GM23338 (cell line): ENCODE measurements around the gene ENPP5. TPM values are rescaled to one million over a fixed set of nuclear protein-coding genes. Genes with fewer than 3 reads are reported as not detected.

Experiments
- ATAC-seq: fragments of 200-7000 bp; cut with Tn5 transposase; 3 replicates; pipeline ENCODE4 v1.9.1; 2020
- DNase-seq: peaks from one replicate; pipeline ENCODE4 v3.0.0-alpha.2; 2015; ENCODE audit warnings: low spot score
- H2AFZ ChIP-seq: fragments of 200-600 bp; sonication (generic); 2 replicates; pipeline ENCODE4 v1.8.0; 2016; ENCODE audit warnings: antibody characterized with exemption, mild to moderate bottlenecking, moderate library complexity
- H3F3A ChIP-seq: fragments of 200-600 bp; sonication (generic); replicated peaks from 2 replicates; pipeline ENCODE4 v1.8.0; 2017; ENCODE audit warnings: antibody characterized with exemption, mixed run types, low read depth
- H3K27ac ChIP-seq: fragments of 200-600 bp; sonication (generic); 2 replicates; pipeline ENCODE4 v1.6.1; 2016; ENCODE audit warnings: low read depth
- H3K27me3 ChIP-seq: fragments of 200-600 bp; sonication (generic); 2 replicates; pipeline ENCODE4 v1.8.0; 2016; ENCODE audit warnings: mild to moderate bottlenecking, mixed run types, moderate library complexity; ENCODE audit not compliant: insufficient read depth
- H3K36me3 ChIP-seq: fragments of 200-600 bp; sonication (generic); 2 replicates; pipeline ENCODE4 v1.8.0; 2016; ENCODE audit warnings: mild to moderate bottlenecking; ENCODE audit not compliant: insufficient read depth
- H3K4me1 ChIP-seq: fragments of 200-600 bp; sonication (generic); 2 replicates; pipeline ENCODE4 v1.8.0; 2016; ENCODE audit warnings: mild to moderate bottlenecking, moderate library complexity; ENCODE audit not compliant: insufficient read depth
- H3K4me2 ChIP-seq: fragments of 200-600 bp; sonication (generic); 2 replicates; pipeline ENCODE4 v1.7.1; 2017; ENCODE audit warnings: mixed run types
- H3K4me3 ChIP-seq: fragments of 200-600 bp; sonication (generic); 2 replicates; pipeline ENCODE4 v1.6.1; 2016; ENCODE audit warnings: mixed run types
- H3K79me2 ChIP-seq: fragments of 200-600 bp; sonication (generic); replicated peaks from 2 replicates; pipeline ENCODE4 v1.8.0; 2017; ENCODE audit warnings: mild to moderate bottlenecking; ENCODE audit not compliant: insufficient read depth
- H3K9me2 ChIP-seq: fragments of 200-600 bp; sonication (generic); 2 replicates; pipeline ENCODE4 v1.8.0; 2017; ENCODE audit not compliant: insufficient read depth
- H4K20me1 ChIP-seq: fragments of 200-600 bp; sonication (generic); replicated peaks from 2 replicates; pipeline ENCODE4 v1.8.0; 2017; ENCODE audit warnings: mild to moderate bottlenecking; ENCODE audit not compliant: insufficient read depth
- H3K27ac Mint-ChIP-seq: 2 replicates; pipeline ENCODE4 v1.8.0; 2020; ENCODE audit warnings: inconsistent platforms, mild to moderate bottlenecking, moderate library complexity, mixed read lengths
- H3K27me3 Mint-ChIP-seq: 3 replicates; pipeline ENCODE4 v1.8.0; 2022; ENCODE audit warnings: low read depth, mild to moderate bottlenecking, moderate library complexity, mixed read lengths, inconsistent platforms; ENCODE audit not compliant: insufficient read depth, poor library complexity
- H3K36me3 Mint-ChIP-seq: 3 replicates; pipeline ENCODE4 v1.8.0; 2021; ENCODE audit warnings: low read depth, mild to moderate bottlenecking, inconsistent platforms, moderate library complexity, mixed read lengths
- H3K4me1 Mint-ChIP-seq: 3 replicates; pipeline ENCODE4 v1.8.0; 2020; ENCODE audit warnings: mild to moderate bottlenecking, inconsistent platforms, mixed read lengths
- H3K4me3 Mint-ChIP-seq: 3 replicates; pipeline ENCODE4 v1.8.0; 2021; ENCODE audit warnings: moderate library complexity, mild to moderate bottlenecking, inconsistent platforms, mixed read lengths
- H3K9me3 Mint-ChIP-seq: 3 replicates; pipeline ENCODE4 v1.8.0; 2020; ENCODE audit warnings: moderate library complexity, mild to moderate bottlenecking, inconsistent platforms, mixed read lengths
- CREB1 ChIP-seq: fragments of 250-450 bp; sonication (Bioruptor Pico); IDR thresholded peaks from 2 replicates; pipeline ENCODE4 v1.5.0; 2020; ENCODE audit warnings: low read depth, mild to moderate bottlenecking, moderate library complexity
- ETS1 ChIP-seq: IDR thresholded peaks from 2 replicates; pipeline ENCODE4 v1.6.1; 2016; ENCODE audit warnings: antibody characterized with exemption
- EZH2 ChIP-seq: fragments of 200-600 bp; sonication (generic); IDR thresholded peaks from one replicate; pipeline ENCODE4 v1.8.0; 2017; ENCODE audit warnings: antibody characterized with exemption, mild to moderate bottlenecking, low read depth; ENCODE audit not compliant: unreplicated experiment
- EZH2phosphoT487 ChIP-seq: fragments of 200-600 bp; sonication (generic); IDR thresholded peaks from one replicate; pipeline ENCODE4 v1.8.1; 2018; ENCODE audit warnings: antibody characterized with exemption; ENCODE audit not compliant: unreplicated experiment
- JUNB ChIP-seq: IDR thresholded peaks from one replicate; pipeline ENCODE4 v1.6.1; 2016; ENCODE audit warnings: antibody characterized with exemption; ENCODE audit not compliant: unreplicated experiment
- NANOG ChIP-seq: IDR thresholded peaks from 2 replicates; pipeline ENCODE4 v1.6.1; 2016; ENCODE audit warnings: antibody characterized with exemption, borderline replicate concordance
- POLR2AphosphoS5 ChIP-seq: IDR thresholded peaks from 2 replicates; pipeline ENCODE4 v1.6.1; 2016; ENCODE audit warnings: antibody characterized with exemption, low read depth
- STAT1 ChIP-seq: IDR thresholded peaks from one replicate; pipeline ENCODE4 v1.6.1; 2016; ENCODE audit warnings: antibody characterized with exemption; ENCODE audit not compliant: unreplicated experiment
- ZNF114 ChIP-seq: fragments of 250-450 bp; sonication (Bioruptor Pico); IDR thresholded peaks from 2 replicates; pipeline ENCODE4 v1.5.0; 2020; ENCODE audit warnings: mild to moderate bottlenecking, moderate library complexity
- ZNF331 ChIP-seq: fragments of 250-450 bp; sonication (Bioruptor Pico); IDR thresholded peaks from 2 replicates; pipeline ENCODE4 v1.5.0; 2020; ENCODE audit warnings: low read depth, mild to moderate bottlenecking, moderate library complexity
- ZNF462 ChIP-seq: fragments of 250-450 bp; sonication (Bioruptor Pico); IDR thresholded peaks from 2 replicates; pipeline ENCODE4 v1.5.0; 2020; ENCODE audit warnings: mild to moderate bottlenecking, moderate library complexity
- polyA plus RNA-seq: library from polyadenylated mRNA; unstranded; fragments of >200 nt; fragmentation: Nextera tagmentation; extraction: Ambion mirVana; gene quantifications from 2 replicates; pipeline ENCODE4 v1.2.1, GENCODE V29; 2016
- total RNA-seq: library from RNA; depleted of rRNA; stranded (reverse); fragments of >200 nt; shearing (Covaris generic); gene quantifications from 2 replicates; pipeline ENCODE4 v1.2.3, GENCODE V29; 2014
- TF ChIP-seq, protein P1 (sequence below), 2 experiments: fragments of 200-600 bp in 1 of 2; sonication (generic) in 1 of 2; conservative IDR thresholded peaks; 2 replicates each; pipeline versions ENCODE4 v1.5.1 to v1.6.1; 2016 to 2017; ENCODE audit warnings: antibody characterized with exemption in 2 of 2, low read depth in 2 of 2, mild to moderate bottlenecking in 2 of 2, moderate library complexity in 1 of 2
- TF ChIP-seq, protein P2 (sequence below): IDR thresholded peaks from one replicate; pipeline ENCODE4 v1.6.1; 2018; ENCODE audit warnings: antibody characterized with exemption; ENCODE audit not compliant: unreplicated experiment

Gene ENPP5
- total and polyA plus RNA-seq, 2 experiments from 2014 or later: 8.5 to 13.0 TPM

DNA sequence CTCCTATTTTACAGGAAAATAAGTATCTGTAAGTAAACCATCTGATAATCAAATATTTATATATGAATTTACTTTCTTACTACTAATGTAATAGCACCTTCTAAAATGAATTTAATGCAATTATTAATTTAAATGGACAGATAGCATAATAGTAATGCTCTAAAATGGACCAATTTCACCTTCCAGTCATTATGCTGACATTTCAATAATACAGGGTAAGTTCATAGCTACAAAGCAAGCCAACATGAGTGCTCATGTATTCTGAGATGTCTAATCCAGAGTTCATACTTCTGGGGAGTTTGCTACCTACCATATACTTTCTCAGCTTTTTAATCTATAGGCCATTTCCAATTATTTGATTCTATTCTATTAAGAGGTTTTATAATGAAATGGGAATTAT, 11.6 kb downstream of the ENPP5 start:
- Histone ChIP-seq H3K4me2 (no peak overlapping the region), H3K9me2 (no peaks in the 10 kb centered on the region), H3K4me3 (no peak overlapping the region), H4K20me1 (no peaks in the 10 kb centered on the region), H3K4me1 (peaks cover 16% of the 10 kb centered on the region), H3K27me3 (no peaks in the 10 kb centered on the region), H2AFZ (no peak overlapping the region), H3F3A (no peaks in the 10 kb centered on the region), H3K79me2 (no peaks in the 10 kb centered on the region), H3K36me3 (peaks cover 6% of the 10 kb centered on the region; the same call in 1 of the 2 replicates), H3K27ac (no peak overlapping the region)
- Mint-ChIP-seq H3K36me3 (peaks cover 25% of the 10 kb centered on the region; the same call in 2 of the 3 replicates), H3K4me3 (no peak overlapping the region), H3K4me1 (peaks cover 14% of the 10 kb centered on the region), H3K27ac (no peak overlapping the region), H3K9me3 (no peaks in the 10 kb centered on the region), H3K27me3 (no peaks in the 10 kb centered on the region)
- DNase-seq (no peak), ATAC-seq (no peak)
- no peak for TF ChIP-seq CREB1 (CRISPR knock-in tag)
- TF ChIP-seq ZNF462: no peak
- no peak for TF ChIP-seq NANOG
- no peak for TF ChIP-seq ZNF331
- TF ChIP-seq EZH2phosphoT487: no peak
- TF ChIP-seq, protein P1, sequence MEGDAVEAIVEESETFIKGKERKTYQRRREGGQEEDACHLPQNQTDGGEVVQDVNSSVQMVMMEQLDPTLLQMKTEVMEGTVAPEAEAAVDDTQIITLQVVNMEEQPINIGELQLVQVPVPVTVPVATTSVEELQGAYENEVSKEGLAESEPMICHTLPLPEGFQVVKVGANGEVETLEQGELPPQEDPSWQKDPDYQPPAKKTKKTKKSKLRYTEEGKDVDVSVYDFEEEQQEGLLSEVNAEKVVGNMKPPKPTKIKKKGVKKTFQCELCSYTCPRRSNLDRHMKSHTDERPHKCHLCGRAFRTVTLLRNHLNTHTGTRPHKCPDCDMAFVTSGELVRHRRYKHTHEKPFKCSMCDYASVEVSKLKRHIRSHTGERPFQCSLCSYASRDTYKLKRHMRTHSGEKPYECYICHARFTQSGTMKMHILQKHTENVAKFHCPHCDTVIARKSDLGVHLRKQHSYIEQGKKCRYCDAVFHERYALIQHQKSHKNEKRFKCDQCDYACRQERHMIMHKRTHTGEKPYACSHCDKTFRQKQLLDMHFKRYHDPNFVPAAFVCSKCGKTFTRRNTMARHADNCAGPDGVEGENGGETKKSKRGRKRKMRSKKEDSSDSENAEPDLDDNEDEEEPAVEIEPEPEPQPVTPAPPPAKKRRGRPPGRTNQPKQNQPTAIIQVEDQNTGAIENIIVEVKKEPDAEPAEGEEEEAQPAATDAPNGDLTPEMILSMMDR (conservative IDR thresholded peaks at IDR 0.05; ENCODE audit: low read depth in 2 of 2): no peak
- TF ChIP-seq JUNB: no peak
- no peak for TF ChIP-seq POLR2AphosphoS5
- TF ChIP-seq EZH2: no peak
- TF ChIP-seq ETS1: no peak
- no peak for TF ChIP-seq ZNF114 (CRISPR knock-in tag)
- TF ChIP-seq STAT1: no peak
- TF ChIP-seq, protein P2, sequence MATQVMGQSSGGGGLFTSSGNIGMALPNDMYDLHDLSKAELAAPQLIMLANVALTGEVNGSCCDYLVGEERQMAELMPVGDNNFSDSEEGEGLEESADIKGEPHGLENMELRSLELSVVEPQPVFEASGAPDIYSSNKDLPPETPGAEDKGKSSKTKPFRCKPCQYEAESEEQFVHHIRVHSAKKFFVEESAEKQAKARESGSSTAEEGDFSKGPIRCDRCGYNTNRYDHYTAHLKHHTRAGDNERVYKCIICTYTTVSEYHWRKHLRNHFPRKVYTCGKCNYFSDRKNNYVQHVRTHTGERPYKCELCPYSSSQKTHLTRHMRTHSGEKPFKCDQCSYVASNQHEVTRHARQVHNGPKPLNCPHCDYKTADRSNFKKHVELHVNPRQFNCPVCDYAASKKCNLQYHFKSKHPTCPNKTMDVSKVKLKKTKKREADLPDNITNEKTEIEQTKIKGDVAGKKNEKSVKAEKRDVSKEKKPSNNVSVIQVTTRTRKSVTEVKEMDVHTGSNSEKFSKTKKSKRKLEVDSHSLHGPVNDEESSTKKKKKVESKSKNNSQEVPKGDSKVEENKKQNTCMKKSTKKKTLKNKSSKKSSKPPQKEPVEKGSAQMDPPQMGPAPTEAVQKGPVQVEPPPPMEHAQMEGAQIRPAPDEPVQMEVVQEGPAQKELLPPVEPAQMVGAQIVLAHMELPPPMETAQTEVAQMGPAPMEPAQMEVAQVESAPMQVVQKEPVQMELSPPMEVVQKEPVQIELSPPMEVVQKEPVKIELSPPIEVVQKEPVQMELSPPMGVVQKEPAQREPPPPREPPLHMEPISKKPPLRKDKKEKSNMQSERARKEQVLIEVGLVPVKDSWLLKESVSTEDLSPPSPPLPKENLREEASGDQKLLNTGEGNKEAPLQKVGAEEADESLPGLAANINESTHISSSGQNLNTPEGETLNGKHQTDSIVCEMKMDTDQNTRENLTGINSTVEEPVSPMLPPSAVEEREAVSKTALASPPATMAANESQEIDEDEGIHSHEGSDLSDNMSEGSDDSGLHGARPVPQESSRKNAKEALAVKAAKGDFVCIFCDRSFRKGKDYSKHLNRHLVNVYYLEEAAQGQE: no peak
